Smooth muscle cell of the brain vasculature (primary cell): ENCODE data around the gene RSPH10B.
"Not testable (repeated sequence)": the region's sequence is repeated elsewhere in the genome, so short reads cannot be mapped to it uniquely, and the experiment has no call there.

Experiments used
- DNase-seq: peaks from one replicate; pipeline ENCODE4 v3.0.0-alpha.2; 2012; ENCODE audit warnings: low read depth, low spot score

Gene RSPH10B

GRCh38 chr7:5970347-5970911 lies at the start of gene RSPH10B:
Gene RSPH10B, minus strand, starts transcription at chr7:5970689. Its CDS starts 3,573 bp downstream, at chr7:5967116.
- DNase-seq = not testable (repeated sequence)

DNA sequence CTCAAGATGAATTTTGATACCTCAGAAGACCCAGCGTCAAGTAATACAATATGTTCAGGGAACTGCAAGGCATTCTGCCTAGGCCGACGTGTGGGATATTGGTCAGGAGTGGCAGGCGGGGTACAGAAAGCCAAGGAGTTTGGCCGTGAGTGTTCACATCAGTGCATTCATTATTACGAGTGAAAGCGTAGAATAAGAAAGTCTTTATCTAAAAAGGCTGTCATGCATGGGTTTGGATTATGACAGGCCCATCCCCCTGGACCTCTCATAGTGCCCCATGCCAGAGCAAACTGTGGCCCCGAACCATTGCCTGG lies 46.1 kb upstream of the RSPH10B start:
- DNase-seq = no peak

GRCh38 chr7:6015917-6016652 lies 45.6 kb upstream of the RSPH10B start:
- DNase-seq = peak; percentile 67

DNA sequence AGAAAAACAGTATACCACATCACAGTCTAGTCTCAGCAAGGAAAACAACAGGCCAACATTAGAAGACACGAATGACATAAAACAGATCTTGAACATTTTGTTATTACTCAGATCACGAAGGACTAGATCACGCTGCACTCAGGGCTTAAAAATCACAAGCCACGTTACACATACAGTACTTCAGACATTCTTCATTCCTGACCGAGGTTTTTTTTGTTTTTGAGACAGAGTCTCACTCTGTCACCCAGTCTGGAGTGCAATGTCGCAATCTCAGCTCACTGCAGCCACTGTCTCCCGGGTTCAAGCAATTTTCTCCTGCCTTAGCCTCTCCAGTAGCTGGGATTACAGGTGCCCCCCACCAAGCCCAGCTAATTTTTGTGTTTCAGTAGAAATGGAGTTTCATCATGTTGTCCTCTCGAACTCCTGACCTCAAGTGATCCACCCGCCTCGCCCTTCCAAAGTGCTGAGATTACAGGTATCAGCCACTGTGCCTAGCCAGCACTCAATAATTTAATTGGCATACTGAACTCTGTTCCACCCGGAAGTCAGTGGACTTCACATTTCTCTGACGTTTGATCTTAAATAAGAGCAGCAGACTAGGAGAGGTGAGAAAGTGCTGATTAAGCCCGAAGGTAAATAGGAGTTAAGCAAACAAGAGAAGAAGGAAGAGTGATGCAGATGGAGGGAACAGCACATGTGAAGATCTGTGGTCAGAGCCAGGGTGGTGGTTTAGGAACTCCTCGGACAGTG lies 42.0 kb upstream of the RSPH10B start:
- no peak for DNase-seq

DNA sequence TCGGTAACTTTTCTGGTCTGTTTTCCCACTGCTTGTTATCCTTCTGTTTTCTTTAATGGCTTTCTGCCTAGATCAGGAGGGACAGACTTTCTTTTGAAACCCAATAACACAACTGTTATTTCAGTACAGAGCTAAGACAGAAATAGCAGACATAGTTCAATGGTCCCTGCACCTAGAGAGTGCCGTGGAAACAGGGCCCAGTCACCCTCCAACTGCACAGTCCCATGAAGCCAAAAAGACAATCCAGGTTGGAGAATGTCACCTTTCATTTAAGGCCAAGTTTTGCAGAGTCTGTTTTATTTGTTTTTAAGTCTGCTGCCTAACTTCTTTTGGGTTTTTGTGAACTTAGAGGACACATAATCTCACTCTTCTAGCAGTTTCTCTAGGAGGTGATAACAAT lies 41.1 kb upstream of the RSPH10B start:
- no peak for DNase-seq

- DNase-seq = not testable (repeated sequence)
Measured at GRCh38 chr7:6010370-6010769, 39.9 kb upstream of the RSPH10B start.

DNA sequence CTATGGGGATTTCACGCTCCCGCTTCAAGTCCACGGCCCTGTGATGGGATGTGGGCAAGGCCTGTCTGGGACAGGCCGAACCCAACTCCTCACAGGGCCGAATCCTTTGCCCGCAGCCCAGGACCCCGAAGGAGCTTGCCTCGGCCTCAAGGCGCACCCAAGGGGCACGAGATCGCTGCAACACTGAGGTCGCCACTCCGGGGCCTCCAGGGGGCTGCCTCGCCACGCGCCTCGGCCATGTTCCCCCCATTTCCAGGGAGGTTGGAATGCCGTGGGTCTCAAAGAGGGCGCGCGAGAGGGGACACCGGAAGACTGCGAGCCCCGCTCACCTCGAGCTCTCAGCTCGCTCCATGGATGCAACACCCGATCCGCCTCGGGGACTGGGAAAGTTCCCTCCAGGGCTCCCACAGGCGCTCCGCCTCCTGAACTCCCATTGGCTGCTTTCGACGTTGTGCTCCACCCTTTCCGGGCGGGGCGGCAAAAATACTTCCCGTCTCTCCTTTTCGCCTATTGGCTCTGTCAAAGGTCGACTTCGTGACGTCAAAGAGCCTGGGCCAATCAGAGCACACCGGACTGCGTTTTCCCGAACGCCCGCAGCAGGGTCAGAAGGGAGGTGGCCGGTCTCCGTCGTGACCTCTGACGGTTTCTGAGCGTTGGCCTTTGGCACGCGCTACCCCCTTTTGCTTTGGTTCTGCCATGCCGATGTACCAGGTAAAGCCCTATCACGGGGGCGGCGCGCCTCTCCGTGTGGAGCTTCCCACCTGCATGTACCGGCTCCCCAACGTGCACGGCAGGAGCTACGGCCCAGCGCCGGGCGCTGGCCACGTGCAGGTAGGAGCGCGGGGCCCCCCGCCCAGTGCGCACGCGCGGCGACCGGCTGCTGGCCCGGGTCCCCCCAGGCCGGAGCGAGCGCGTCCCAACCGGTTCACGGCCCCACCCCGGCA lies 38.5 kb upstream of the RSPH10B start, which contains the start of the genes AIMP2 and PMS2:
Gene AIMP2, plus strand, starts transcription at position 605 of the 944 bp plus-strand sequence. Its CDS starts 92 bp downstream, at position 697.
Gene PMS2, minus strand, starts transcription at position 382 of the 944 bp plus-strand sequence. Its CDS starts 30 bp downstream, at position 352.
- peak; percentile 94 for DNase-seq

DNA sequence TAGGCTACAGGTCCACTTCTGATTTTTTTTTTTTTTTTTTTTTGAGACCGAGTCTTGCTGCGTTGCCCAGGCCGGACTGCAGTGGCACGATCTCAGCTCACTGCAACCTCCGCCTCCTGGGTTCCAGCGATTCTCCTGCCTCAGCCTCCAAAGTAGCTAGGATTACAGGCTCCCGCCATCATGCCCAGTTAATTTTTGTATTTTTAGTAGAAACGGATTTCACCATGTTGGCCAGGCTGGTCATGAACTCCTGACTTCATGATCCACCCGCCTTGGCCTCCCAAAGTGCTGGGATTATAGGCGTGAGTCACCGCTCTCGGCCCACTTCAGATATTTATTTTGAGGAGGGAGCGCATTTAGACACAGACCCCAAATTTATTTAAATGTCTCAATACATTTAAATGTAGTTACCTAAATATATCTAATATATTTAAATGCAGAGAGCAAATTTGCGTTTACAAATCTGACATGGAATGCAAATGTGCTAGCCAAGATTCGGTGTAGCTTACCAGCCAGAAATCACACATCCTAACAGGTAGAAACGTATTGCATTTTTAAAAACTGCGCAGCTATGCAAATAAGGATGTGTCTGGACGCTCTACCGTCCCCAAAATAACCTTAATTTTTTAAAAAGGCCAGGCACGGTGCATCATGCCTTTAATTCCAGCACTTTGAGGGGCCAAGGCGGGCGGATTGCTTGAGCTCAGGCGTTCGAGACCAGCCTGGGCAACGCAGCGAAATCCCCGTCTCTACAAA lies 37.5 kb upstream of the RSPH10B start:
- not testable (repeated sequence) for DNase-seq

- no peak for DNase-seq
Measured at GRCh38 chr7:6007386-6007785, 36.9 kb upstream of the RSPH10B start.

DNA sequence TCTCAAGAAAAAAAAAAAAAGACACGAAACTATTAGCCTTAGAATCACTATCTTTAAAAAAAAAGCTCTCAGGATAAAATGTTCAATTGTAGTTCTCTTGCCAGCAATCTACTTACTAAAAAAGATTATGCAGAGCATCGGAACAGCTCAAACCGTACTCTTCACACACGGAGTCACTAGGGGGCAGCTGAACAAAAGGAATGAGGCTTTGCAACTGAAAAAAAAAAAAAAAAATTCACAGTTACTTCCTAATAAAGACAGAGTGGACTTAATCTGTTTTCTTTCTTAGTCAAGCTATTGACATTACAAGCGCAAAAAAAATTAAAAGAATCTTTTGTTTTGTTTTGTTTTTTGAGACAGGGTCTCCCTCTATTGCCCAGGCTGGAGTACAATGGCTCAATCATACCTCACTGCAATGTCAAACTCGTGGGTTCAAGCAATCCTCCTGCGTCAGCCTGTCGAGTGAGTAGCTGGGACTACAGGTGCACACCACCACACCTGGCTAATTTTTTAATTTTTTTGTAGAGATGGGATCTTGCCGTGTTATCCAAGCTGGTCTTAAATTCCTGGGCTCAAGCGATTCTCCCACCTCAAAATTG lies 26.8 kb upstream of the RSPH10B start:
- peak; percentile 33 for DNase-seq

DNA sequence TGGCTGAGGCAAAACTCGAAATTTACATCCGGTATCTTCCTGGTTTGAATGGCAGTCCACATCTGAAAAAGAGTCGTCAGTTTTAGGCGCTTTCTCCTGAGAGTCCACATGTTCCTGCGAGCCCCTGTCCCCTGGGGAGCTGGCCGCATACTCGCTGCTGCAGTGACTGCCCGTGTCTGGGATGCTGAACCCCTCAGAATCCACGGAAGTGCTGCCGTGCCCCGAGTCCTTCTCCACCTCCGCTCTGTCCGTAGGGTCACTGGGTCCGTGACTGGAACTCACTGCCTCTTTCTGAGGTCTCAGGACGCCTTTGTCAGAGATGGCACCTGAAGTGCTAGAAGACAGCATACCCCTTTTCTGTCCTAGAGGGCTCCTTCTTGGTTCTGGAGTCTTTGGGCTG lies 16.6 kb upstream of the RSPH10B start:
- not testable (repeated sequence) for DNase-seq

DNA sequence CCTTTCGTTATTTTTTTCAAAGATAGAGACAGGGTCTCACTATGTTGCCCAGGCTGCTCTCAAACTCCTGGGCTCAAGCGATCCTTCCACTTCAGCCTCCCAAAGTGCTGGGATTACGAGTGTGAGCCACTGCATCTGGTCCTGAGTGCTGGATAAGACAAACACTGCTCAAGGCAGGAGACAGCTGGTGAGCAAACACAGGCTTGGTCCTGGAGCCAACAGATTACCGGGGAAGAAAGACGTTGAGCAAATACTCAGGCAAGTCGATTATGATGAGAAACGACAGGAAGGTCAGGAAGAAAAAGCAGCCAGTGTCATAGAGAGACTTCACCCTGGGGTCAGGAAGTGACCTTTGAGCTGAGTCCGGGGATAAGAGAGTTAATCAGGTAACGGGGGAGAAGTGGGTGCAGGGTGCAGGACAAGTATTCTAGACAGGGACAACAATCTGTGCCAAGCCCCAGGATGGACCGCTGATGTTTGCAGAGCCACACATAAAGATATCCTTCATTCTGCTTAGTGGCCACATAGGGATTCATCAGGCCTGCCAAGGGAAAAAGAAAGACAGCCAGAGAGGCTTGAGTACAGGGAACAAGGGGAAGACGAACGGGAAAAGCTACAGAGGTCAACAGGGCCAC lies 9.3 kb upstream of the RSPH10B start:
- not testable (repeated sequence) for DNase-seq

- not testable (repeated sequence) for DNase-seq
Measured at GRCh38 chr7:5973580-5973979, 3.1 kb upstream of the RSPH10B start.

- DNase-seq = not testable (repeated sequence)
Measured at GRCh38 chr7:5963810-5964209, 6.7 kb downstream of the RSPH10B start.

- not testable (repeated sequence) for DNase-seq
Measured at GRCh38 chr7:5963205-5963604, 7.3 kb downstream of the RSPH10B start.

DNA sequence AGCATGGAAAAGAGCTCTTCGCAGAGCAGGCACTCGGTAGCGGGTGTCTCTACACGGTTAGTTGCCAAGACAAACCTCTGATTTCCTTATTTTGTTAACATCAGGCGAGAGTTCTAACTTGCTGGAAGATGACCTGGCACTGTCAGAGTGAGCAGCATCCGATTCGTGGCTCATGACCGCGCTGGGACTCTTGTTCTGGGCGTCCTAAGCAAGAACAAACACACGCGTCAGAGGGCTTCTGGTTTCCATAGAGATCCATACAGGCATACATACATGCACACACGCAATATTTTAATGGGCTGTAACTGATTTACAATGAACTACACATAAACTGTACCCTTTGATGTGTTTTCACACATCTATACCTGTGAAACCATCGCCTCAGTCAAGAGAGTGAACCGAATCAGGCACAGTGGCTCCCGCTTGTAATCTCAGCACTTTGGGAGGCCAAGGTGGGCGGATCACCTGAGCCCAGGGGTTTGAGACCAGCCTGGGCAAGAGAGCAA lies 35.5 kb downstream of the RSPH10B start:
- not testable (repeated sequence) for DNase-seq

- DNase-seq = not testable (repeated sequence)
Measured at GRCh38 chr7:5931905-5932644, 38.4 kb downstream of the RSPH10B start.

- DNase-seq = not testable (repeated sequence)
Measured at GRCh38 chr7:5931250-5931649, 39.2 kb downstream of the RSPH10B start.

DNA sequence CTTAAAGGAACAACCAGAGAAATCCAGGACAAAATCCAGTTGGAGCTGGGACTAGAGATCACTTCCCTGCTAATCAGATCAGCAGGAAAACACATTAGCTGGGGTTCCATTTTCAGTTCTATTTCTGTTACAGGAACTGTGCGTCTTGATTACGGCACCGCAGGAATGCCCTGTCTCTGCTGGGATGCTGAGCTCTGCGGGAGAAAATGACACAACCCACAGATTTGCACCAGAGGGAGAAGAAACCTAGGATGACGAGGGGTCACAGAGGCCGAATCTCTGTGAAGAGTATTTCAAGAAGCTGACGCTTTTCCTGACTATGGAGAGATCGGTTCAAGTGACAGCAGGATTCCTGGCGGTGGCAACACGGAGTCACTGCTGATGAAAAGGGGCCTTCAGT lies 40.2 kb downstream of the RSPH10B start:
- DNase-seq = not testable (repeated sequence)
